ENCODE results near the gene ARIH2. TPM values are rescaled to one million over a fixed set of nuclear protein-coding genes. Genes with fewer than 3 reads are reported as not detected.

ARIH2 gene
- total and polyA plus RNA-seq, 2 of the 8 experiments (the other 6 are each of a cell fraction or from before 2014, with no cell fraction given), result 72.9 to 136 TPM

DNA sequence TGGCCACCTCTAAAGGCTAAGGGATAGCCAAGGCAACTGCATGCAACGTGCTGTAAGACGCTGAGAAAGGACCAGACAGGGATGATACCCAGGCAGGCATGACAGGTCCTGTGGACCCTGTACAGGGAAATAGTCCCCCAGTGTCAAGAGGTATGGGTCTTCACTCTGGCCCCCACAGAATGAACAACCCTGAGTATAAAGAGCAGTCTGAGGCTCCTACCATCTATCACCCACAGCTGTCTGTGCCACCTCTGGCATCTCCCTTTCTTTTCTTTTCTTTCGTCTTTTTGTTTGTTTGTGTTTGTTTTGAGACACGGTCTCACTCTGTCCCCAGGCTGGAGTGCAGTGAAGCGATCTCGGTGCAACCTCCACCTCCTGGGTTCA, 38.7 kb upstream of the ARIH2 start:
- no peak for DNase-seq (ENCODE audit: low read depth in 1 of 2, low spot score in 2 of 2)

More for the DNA sequence above, 38.7 kb upstream of the ARIH2 start:
- Histone ChIP-seq H3K23me2 (ENCODE audit: low read depth, low read length) (no peaks in the 10 kb centered on the region), H2AK5ac (ENCODE audit: low read depth, low read length) (no peak overlapping the region), H3K4ac (replicated peaks; ENCODE audit: insufficient read length, low read depth, low read length) (no peak overlapping the region), H3K56ac (replicated peaks; ENCODE audit: insufficient read length, low read depth, low read length) (no peak overlapping the region), H2AFZ (ENCODE audit: low read length) (no peak overlapping the region), H3K23ac (ENCODE audit: insufficient read length) (no peak overlapping the region), H3K27me3 (replicated peaks in 1 of 4; ENCODE audit: control insufficient read depth in 3 of 4, extremely low read depth in 1 of 4, insufficient read depth in 3 of 4, low read length in 3 of 4) (no peaks in the 10 kb centered on the region), H4K5ac (ENCODE audit: insufficient read length, low read depth, low read length) (no peak overlapping the region), H2BK20ac (ENCODE audit: low read length) (no peak overlapping the region), H3K79me1 (ENCODE audit: low read depth, low read length) (no peaks in the 10 kb centered on the region), H2BK15ac (ENCODE audit: low read length) (no peak overlapping the region), H3K4me2 (ENCODE audit: insufficient read depth in 1 of 2, low read depth in 2 of 2, low read length in 2 of 2) (no peak overlapping the region), H2BK5ac (ENCODE audit: low read depth, low read length) (no peak overlapping the region), H4K20me1 (replicated peaks in 1 of 2; ENCODE audit: control insufficient read depth in 1 of 2, insufficient read depth in 2 of 2, low read length in 2 of 2) (no peaks in the 10 kb centered on the region), H3K9me3 (ENCODE audit: insufficient read depth in 2 of 2, low read depth in 1 of 2, low read length in 1 of 2) (no peaks in the 10 kb centered on the region), H4K91ac (replicated peaks; ENCODE audit: insufficient read length, low read length) (no peak overlapping the region), H3K36me3 (ENCODE audit: control insufficient read depth in 2 of 4, insufficient read depth in 4 of 4, low read length in 3 of 4) (no peaks in the 10 kb centered on the region), H3K79me2 (ENCODE audit: control insufficient read depth in 1 of 2, insufficient read depth in 2 of 2, low read length in 2 of 2) (no peaks in the 10 kb centered on the region), H3K9ac (replicated peaks in 1 of 4; ENCODE audit: extremely low read depth in 1 of 4, low read depth in 3 of 4, low read length in 3 of 4) (no peak overlapping the region), H3K4me1 (replicated peaks in 1 of 4; ENCODE audit: control insufficient read depth in 3 of 4, insufficient read depth in 4 of 4, low read length in 3 of 4) (no peaks in the 10 kb centered on the region), H3K4me3 (ENCODE audit: extremely low read depth in 1 of 4, insufficient read depth in 2 of 4, low read depth in 3 of 4, low read length in 4 of 4) (no peak overlapping the region), H3K18ac (ENCODE audit: extremely low read depth, low read length) (no peak overlapping the region), H2BK120ac (replicated peaks; ENCODE audit: low read depth, low read length) (no peak overlapping the region), H3K14ac (ENCODE audit: insufficient read length) (no peak overlapping the region), H3K27ac (ENCODE audit: low read depth, low read length) (no peak overlapping the region), H4K8ac (ENCODE audit: extremely low read depth, insufficient read depth, low read length) (no peak overlapping the region; the same call in 1 of the 2 replicates), H2BK12ac (ENCODE audit: low read depth, low read length) (no peak overlapping the region)
- FAIRE-seq, result no peak
- TF ChIP-seq SIX5 (IDR thresholded peaks at IDR 0.05; ENCODE audit: low read depth, low read length) (no peak), TCF12 (IDR thresholded peaks at IDR 0.05; ENCODE audit: low read depth, low read length) (no peak), CHD2 (IDR thresholded peaks at IDR 0.05; ENCODE audit: low read length) (no peak), JUND (IDR thresholded peaks at IDR 0.05; ENCODE audit: low read length) (no peak), SIRT6 (IDR thresholded peaks at IDR 0.05; ENCODE audit: low read length) (no peak), POLR2AphosphoS5 (IDR thresholded peaks at IDR 0.05; ENCODE audit: low read depth, low read length) (no peak), NRF1 (IDR thresholded peaks at IDR 0.05; ENCODE audit: low read depth, low read length) (no peak)
- TF ChIP-seq, protein P1, sequence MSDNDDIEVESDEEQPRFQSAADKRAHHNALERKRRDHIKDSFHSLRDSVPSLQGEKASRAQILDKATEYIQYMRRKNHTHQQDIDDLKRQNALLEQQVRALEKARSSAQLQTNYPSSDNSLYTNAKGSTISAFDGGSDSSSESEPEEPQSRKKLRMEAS (IDR thresholded peaks at IDR 0.05), result no peak
- ChIA-PET POLR2A (ENCODE audit: partially characterized antibody) (no interaction called here), CTCF (ENCODE audit: partially characterized antibody) (interaction anchor here (1.5 kb wide), 1 partner anchor 140 kb away, joined by 3 read pairs; no protein-coding TSS in a partner anchor)
- WGBS, 2 experiments (ENCODE audit: extremely low coverage in 1 of 2, insufficient coverage in 1 of 2, insufficient read length in 1 of 2, insufficient replicate concordance in 2 of 2, low coverage in 1 of 2, low lambda C conversion rate in 2 of 2, missing lambda C conversion rate in 1 of 2), result 94% methylated on average over 6 of the region's 6 CpGs; no CpG with 5 or more reads in 1 of the 2 experiments

All from H1 (cell line).